GM21723 (cell line): ENCODE measurements around the gene FRMD1.

Source experiments
- ATAC-seq: cut with Tn5 transposase; IDR thresholded peaks from one replicate; pipeline ENCODE4 v1.9.1; 2021; ENCODE audit warnings: mild to moderate bottlenecking, moderate library complexity; ENCODE audit not compliant: unreplicated experiment

The FRMD1 gene

DNA sequence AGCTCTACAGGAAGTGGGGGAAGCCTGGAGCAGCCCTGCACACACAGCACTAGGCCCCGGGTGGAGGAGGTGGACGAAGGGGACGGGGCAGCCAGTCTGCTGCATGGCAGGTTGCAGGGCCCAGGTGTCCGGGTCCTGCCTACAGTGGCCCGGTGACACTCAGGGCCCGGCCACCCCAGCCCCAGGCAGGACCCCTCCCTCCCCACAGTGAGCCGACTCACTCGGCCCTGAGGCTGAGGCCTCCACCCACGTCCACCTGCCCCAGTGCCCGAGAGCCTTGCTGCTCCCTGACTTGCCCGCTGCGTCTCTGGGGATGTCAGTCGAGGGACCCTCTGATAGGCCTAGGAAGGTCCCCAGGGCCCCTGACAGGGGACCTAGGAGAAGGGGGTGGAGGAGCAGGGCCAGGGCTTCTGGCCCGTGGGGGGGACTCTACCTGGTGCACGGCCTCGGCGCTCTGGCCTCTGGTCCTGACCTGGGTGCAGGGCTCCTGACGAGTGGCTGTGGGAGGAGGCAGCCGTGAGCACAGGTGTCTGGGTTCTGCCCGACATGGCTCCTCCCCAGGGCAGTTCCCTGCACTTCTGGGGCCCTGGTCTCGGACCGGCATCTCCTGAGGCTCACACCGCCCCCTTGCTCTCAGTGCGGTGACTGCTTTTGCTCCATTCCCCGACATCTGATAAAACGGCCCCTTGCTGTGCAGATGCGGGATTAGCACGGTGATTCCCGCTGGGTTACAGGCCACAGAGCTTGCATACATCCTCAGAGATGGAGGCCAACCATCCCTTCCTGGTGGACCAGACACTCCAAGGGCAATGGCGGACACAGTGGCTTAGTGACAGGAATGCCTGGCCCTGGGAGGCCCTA is 20.1 kb downstream of the FRMD1 start:
- ATAC-seq: no peak

DNA sequence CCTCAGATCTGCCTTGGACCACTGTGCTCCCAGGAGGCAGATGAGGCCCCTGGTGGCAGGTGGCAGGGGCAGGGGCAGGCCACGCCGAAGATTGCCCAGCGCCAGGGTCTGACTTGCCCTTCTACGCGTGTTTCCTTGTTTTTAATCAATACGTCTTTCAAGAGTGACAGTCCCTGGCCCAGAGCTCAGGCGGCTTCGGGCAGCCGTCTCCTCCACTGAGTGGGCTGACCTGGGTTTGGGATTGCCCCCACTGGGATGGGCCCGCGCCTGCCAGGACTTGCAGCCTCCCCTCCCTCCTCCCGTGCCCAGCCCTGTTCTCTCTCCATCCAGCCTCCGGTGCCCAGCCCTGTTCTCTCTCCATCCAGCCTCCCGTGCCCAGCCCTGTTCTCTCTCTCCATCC is 21.2 kb downstream of the FRMD1 start:
- ATAC-seq: no peak

DNA sequence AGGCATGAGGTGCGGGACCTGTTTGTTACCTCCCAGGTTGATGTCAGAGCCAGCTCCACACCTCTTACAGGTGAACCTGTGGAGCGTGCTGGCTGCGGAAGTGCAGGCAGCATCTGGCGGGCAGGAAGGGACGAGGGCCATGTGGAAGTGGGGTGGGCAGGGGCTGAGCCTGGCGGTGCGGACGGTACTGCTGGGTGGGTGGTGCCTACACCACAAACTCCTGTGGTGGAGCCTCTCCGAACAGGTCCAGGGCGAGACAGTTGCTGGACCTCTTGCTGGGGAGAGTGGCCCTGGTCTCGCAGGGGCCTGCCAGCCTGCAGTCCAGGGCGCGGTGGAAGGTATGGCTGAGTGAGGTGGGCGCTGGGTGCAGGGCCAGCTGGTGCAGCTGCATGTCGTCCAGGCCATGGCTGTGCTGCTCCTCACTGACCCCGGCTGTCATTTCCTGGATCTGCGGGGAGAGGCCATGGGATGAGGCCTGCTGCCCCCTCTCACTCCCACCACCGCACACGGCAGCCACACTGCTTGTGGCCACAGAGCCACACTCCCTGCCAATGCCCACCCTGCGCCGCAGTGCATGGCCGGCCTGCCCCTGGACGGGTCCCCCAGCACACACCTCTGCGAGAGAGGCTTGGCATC is 22.0 kb downstream of the FRMD1 start:
- ATAC-seq: no peak

DNA sequence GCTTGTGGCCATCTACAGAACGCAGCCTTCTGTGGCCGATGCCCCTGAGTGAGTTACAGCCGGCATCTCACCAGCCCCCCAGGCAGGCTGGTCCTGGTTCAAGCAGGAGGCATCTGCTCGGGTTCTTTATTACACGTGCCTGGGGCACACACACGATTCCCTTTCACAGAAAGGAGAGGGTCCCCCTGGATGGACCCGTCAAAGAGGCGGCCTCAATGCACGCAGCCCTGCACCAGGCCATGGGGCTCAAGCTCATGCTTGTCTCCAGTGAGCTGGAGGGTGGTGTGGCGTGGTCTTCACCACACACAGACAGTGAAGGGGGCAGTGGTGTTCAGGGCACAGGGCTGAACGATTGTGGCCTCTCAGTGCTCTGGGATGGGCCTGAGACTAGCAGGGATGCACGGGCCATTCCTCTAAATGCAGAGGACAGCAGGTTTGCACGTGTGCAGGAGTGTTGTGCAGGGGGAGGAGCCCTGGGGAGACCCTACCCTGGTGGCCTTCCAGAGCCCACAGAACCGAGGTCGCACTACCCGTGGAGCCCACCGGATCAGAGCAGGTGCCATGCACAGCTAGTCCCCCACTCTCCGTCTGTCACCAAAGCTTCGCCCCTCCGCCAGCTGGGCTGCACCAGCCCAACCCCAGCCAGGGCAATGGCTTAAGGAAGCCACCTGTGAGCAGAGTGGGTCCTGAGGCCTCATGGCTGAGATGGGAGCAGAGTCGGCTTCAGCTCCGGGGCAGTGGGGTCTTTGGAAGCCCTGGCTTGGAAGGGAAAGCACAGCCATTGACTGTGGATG is 23.1 kb downstream of the FRMD1 start:
- ATAC-seq: no peak

DNA sequence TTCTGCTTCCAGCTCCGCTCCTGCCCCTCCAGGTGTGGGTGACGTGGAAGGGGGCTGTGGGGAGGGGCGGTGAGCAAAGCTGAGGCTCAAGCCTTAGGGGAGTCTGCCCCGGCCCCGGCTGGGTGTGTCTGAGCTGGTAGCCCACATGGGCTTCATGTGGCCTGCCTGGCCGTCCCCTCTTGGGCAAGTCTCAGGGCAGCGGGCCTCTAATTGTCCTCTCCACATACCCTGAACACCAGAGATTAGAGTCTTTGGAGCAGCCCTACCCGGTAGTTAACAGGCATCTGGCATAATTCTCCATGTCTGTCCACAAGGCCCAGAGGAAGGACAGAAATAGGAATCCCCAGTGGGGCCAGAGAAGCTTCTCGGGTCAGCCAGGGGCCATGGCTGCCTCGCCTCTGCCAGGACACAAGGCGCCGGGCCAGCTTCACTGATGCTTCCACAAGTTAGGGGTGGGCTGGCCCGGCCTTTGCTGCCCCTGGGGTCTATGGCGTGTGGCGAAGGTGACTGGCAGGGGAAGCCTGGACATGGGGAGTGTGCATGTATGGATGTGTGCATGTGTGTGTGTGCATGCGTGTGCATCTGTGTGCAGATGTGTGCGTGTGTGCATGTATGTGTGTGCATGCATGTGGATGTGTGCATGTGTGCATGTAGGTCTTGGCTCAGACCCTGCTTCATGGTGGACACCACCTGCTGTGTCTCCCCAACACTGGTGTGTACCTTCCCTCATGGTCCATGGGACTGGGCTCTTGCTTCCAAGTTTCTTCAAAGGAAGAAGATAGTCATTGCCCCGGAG is 24.0 kb downstream of the FRMD1 start:
- ATAC-seq: no peak

DNA sequence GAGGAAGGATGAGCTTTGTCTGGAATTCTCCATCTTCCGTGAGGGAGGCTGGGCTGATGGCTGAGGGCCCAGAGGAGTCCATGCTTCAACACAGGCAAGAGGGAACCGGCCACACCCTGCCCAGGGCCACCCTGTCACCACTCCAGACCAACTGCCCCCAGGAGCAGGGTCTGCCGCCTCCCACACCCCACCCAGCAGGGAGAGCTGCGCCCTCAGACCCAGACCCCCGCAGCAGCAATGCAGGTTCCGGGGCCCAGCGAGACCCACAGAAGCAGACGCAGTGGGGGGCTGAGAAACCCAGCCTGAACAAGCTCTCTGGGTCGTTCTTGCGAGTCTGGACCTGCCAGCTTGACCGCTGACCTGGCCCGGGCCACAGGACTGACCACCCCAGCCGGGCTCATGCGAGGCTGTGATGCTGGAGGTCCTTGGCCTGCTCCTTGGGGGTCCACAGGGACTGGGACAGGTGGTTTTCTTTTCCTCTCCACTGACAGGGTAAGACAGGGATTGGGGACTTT is 25.0 kb downstream of the FRMD1 start:
- no peak for ATAC-seq

DNA sequence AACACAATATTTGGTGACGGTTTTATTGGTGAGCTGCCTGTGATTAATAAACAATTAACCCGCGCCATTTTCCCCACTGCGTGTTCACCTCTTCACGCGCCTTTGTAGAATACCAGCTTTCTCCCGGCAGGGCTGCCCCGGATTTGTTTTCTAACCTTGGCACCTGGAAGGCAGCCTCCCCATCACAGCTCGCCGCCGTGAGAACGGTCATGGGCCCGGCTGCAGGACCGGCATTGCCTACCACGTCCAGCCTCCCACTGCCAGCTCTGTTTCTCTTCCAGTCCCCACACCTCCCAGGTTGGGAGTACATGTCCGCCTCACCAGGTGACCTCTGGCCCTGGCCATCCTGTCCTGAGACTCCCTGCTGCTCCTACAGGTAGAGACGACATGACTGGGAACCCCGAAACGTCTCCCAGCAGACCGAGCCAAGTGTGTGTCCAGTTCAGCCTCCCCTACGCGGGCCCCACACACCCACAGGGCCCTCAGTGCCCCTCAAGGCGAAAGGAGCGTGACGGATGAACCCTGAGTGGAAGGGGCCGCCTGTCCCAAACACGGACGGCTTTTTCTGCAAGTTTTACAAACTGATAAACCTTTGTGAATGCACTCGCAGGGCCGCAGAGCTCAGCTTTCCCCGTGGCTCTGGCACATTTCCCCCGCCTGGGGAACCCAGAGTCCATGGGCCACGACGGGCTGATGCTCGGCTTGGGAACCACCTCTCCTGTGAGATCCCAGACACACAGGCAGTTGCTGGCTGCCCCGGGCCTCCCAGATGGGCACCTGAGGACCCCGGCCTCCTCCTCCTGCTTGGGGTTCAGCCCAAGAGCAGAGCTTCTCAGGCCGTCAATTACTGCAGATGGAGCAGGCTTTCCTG is 25.7 kb downstream of the FRMD1 start:
- no peak for ATAC-seq

DNA sequence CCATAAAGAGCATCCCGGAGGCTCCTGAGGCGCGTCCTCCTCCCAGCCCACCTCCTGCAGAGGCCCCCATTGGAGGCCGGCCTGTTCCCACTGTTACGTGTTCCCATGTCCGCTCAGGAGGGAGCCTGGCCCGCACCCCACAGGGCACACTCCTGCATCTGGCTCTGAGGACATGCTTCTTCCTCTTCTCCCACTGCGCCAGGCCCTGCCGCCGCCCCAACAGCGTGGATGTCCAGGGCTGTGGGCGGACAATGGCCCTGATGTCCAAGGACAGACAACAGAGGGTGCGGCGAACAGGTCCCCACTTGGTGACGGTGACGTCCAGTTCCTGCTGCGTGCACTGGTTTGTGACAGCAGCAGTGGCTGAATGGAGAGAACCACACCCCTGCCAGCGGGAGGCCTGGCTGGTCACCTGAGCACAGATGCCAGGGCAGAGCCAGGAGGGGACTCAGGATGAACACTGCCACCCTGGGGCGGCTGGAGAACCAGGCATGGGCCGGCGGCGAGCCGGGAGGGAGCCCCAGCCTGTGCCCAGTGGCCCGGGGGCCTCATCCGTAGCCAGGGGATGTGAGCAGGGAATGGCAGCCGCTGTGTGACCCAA is 26.6 kb downstream of the FRMD1 start:
- no peak for ATAC-seq

DNA sequence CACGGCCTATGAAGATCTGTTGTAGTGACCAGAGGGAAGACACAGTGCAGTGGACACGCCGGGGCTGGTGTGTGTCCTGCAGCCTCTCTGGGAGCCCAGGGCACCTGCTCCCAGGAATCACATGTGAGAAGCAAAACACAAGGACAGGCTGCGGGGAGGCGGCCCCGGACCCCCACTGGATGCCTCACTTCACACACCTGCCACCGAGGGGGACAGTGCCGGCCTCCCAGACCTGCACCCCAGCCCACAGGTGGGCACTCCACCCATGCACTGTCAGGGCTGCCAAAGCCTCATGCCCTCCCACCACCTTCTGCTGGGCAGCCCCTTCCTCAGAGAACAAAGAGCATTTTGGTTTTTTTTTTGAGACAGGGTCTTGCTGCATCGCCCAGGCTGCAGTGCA is 27.4 kb downstream of the FRMD1 start:
- no peak for ATAC-seq

DNA sequence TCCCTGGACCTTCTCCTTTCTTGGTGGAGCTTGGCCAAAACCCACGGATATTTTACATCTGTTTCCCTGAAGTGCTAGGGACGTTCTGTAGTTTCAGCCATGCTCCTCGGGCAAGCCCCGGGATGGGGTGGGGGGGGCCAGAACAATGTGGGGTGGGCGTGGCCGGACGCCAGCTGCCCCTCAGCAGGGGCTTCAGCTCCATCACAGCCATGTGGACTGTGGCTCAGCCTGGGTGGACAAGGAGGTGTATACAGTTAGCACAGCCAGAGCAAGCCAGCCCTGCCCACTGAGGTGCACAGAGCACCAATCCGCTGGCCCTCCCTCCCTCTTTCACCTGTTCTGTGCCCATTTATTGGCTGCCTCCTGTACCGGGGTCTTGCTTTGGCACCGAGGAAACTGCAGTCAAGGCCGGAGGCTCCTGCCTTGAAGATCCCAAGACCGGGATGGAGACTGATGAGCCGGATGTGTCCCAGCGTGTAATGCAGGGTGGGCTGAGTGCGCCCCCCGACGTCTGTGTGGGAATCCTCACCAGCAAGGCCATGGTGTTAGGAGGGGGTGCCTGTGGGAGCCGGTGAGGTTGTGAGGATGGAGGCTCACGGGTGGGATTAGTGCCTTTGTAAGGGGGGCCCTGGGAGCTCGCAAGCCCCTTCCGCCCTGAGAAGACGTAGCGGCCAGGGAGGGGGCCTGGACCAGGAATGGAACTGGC is 28.0 kb downstream of the FRMD1 start:
- no peak for ATAC-seq

DNA sequence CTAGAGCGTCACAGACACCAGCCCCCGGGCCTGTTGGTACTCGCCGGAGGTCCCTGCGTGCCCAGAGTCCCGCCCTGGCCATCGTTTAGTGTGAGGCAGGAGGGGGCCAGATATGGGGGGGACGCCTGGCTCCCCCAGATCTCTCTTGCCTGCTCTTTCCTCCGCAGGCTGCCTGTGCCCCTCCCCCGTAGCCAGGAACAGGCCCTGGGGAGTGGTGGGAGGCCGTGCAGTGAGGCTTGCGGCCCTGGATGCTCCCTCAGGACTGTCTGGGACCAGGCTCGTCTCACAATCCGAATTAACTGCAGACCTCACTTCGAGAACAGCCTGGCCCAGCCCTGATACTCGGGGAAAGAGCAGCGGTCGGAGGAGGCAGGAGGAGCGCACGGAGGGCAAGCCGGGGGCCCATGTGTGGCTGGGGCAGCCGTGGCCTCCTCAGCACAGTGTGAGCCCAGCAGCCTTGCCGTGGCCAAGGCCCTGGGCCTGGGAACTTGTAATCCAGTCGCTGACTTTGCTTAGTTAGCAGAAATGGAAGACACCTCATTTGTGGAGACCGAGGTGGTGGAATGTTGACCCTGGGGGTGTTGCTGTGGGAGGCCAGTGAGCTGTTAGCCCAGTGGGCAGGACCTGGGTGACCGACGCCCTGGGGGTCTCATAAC is 28.7 kb downstream of the FRMD1 start:
- no peak for ATAC-seq

DNA sequence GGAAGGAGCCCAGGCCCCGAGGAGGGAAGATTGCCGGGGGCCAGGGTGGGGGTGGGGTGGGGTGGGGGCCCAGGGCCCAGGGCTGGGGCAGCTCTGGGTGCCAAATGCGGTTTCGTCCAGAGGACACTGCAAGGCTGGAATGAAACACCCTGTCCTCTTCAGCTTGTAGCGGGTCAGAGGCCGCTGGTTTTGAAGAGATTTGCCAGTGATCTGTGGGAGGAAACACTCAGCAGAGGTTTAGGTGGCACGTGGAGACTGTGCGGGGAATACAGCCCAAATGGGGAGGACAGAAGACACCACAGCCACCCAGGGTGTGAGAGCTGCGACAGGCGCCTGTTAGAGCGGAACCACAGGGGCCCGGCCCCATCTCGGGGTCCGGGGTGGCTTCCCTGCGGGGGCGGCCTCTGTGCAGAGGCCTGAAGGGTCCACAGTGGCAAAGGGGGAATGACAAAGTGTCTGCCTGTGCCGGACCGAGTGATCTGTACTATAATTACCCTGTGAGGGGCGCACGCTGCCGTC is 29.2 kb downstream of the FRMD1 start:
- no peak for ATAC-seq

DNA sequence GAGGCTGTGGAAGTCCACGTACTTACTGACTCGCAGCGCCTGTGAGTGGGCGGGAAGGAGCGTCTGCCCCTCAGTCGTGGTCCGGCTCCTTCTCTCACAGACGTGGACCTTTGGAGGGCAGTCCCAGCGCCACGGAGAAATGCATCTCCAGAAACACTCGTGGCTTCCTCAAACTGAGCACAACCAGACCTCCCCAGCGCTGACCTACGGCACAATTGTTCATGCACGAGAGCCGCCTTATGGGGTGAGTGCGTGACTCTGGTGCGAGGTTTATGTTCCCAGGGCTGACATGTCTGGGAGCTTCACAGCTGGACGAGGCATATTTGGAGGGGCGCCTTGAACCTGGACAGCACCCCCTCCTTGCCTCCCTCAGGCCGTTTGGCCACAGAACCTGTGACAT is 29.7 kb downstream of the FRMD1 start:
- no peak for ATAC-seq

DNA sequence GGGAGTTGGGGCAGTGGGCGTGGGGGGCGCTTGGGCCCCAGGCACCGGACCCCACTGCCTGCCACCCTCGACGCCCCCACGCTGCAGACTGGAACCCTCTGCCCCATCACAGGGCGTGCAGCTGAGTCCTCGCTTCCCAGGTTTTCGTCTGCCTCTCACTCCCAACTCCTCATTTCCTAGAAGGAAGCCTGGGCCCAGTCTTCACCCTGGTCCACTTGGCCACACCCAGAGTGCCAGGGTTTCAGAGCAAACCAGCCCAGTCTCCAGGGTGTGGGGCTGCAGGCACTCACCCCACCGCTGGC is 30.3 kb downstream of the FRMD1 start:
- ATAC-seq: no peak

DNA sequence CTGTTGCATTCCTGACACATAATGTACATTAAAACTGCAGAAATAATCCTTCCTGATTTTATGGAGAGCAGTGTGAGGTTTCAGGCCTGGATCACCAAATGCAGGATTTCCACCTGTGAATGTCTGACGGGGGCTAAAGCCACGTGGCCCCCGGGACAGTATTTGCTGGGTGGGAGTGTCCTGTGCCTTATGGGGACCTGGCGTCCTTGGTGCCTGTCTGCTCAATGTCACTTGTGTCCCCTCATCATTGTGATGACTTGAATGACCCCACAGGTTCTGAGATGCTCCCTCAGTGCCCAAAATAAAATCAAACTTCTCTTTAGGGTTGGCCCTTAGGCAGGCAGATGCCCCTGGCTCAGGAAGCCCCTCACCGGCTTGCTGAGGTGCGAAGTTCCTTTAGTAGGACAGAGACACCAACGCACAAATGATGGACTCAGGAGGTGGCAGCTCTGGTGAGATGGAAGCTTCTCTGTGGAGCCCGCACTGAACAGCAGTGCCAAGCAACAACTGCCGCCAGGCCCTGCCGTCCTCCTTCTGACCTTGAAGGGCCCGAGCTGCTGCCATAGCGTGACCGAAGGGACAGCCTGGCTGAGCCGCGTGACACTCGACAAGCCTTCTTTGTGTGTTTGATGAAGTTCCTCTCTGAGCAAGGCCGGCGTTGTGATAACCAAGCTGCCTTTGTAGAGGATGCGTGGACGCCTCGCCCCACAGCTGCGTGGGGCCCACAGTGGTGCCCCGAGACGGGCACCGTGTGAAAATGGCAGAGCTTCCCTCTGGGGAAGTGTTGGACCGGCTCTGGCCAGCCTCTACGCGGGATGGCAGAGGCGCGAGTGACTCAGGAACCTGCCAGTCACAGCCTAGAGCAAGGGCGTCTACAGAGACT is 30.9 kb downstream of the FRMD1 start:
- no peak for ATAC-seq

DNA sequence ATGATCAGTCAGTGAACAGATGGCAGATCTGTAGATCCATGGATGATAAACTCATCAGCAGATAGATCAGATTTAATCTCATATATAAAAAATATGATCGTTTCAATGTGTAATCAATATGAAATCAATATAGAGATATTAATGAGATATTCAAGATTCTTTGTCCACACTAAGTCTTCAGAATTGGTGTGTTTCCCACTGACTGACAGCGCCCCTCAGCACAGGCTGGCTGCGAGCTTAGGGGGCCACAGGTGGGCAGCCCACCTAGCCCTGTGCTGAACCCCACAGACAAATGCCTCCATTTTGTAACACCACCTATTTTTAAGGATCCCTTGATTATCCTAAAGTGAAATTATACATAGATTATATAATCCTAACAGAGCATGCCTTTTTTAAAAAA is 32.3 kb downstream of the FRMD1 start:
- ATAC-seq: no peak
